Gastrocnemius medialis (tissue), 4 donors: ENCODE results near the gene SH3GLB1. TPM values are rescaled to one million over a fixed set of nuclear protein-coding genes. Genes with fewer than 3 reads are reported as not detected.

Experiments
- ATAC-seq, 2 donors: fragments of 150-250 bp; one replicate each; pipeline ENCODE4 v1.9.1; 2016
- DNase-seq, 2 donors: peaks; one replicate each; pipeline ENCODE4 v3.0.0-alpha.2; 2019
- H3K27ac ChIP-seq, 4 donors: fragments of 200-600 bp; sonication (generic); 1 replicate in 1 of 4; 2 replicates in 3 of 4; pipeline ENCODE4 v1.5.1; 2016 to 2018; ENCODE audit warnings: mild to moderate bottlenecking in 2 of 4, moderate library complexity in 1 of 4
- H3K27me3 ChIP-seq, 3 donors: fragments of 200-600 bp; sonication (generic) in 2 of 3; 1 replicate in 1 of 3; 2 replicates in 2 of 3; pipeline versions ENCODE4 v1.5.1 to v1.6.0; 2016 to 2019; ENCODE audit warnings: mild to moderate bottlenecking in 1 of 3, moderate library complexity in 1 of 3
- H3K36me3 ChIP-seq, 2 donors: fragments of 200-600 bp; sonication (generic) in 1 of 2; one replicate each; pipeline ENCODE4 v1.5.1; 2017 to 2018
- H3K4me1 ChIP-seq, 2 donors: fragments of 200-600 bp; sonication (generic) in 1 of 2; one replicate each; pipeline ENCODE4 v1.5.1; 2016 to 2017; ENCODE audit warnings: mild to moderate bottlenecking in 2 of 2
- H3K4me3 ChIP-seq, 4 donors: fragments of 200-600 bp; sonication (generic) in 3 of 4; 1 replicate in 1 of 4; 2 replicates in 3 of 4; pipeline ENCODE4 v1.5.1; 2016 to 2019; ENCODE audit warnings: mild to moderate bottlenecking in 2 of 4
- H3K9me3 ChIP-seq, 3 donors: fragments of 200-600 bp; sonication (generic) in 2 of 3; 1 replicate in 1 of 3; 2 replicates in 2 of 3; pipeline ENCODE4 v1.5.1; 2016 to 2019
- CTCF ChIP-seq, 5 experiments: fragments of 450-650 bp in 3 of 5; fragments of 200-600 bp in 2 of 5; sonication (generic) in 2 of 5; IDR thresholded peaks in 4 of 5; conservative IDR thresholded peaks in 1 of 5; 1 replicate in 4 of 5; 2 replicates in 1 of 5; pipeline ENCODE4 v1.5.1; 2016 to 2019; ENCODE audit warnings: antibody characterized with exemption in 5 of 5, mild to moderate bottlenecking in 3 of 5, moderate library complexity in 3 of 5
- POLR2A ChIP-seq, 2 donors: fragments of 450-650 bp; IDR thresholded peaks; one replicate each; pipeline ENCODE4 v1.6.1; 2017; ENCODE audit warnings: antibody characterized with exemption in 2 of 2, mild to moderate bottlenecking in 2 of 2, moderate library complexity in 2 of 2
- in situ Hi-C, 4 donors: fragments of 200-750 bp; cut with MboI; loops; one replicate each; pipeline versions ENCODE4 v1.15.0 to v1.8.0; 2017; ENCODE audit warnings: low sequenced_read_pairs in 4 of 4
- intact Hi-C: fragments of 100-400 bp; cut with DNase I; formaldehyde crosslinking; loops from one replicate; pipeline ENCODE4 v1.15.1; 2023; ENCODE audit warnings: low total_unique reads
- total RNA-seq, 4 donors: library from RNA; depleted of rRNA; stranded (reverse); fragments of >200 nt; gene quantifications; one replicate each; pipeline versions ENCODE4 v1.1.0 to v1.2.3, GENCODE V29; 2016

Gene SH3GLB1
- total RNA-seq, 4 donors from 2014 or later = 76.6 to 168 (median 112) TPM

GRCh38 chr1:86714561-86715244, 10.3 kb downstream of the SH3GLB1 start:
- H3K4me1 ChIP-seq = peaks cover 86 to 99% of the 10 kb centered on the region in 2 donors
- intact Hi-C loops (loop anchor here (5.0 kb wide), 1 partner anchor 58 kb away; no protein-coding TSS in a partner anchor), in situ Hi-C loops (loop anchor here in 3 of 4 donors (25.0 kb wide), 3 partner anchors 198 to 623 kb away; partner anchors contain the start of genes HS2ST1 (in 1 of the 3), LMO4 (in 1 of the 3), ODF2L (in 1 of the 3) and SELENOF (in 1 of the 3))

GRCh38 chr1:86718786-86719185, 14.4 kb downstream of the SH3GLB1 start:
- ATAC-seq = peak; percentile 48 to 51
- intact Hi-C loops = loop anchor here (2.0 to 5.0 kb wide), 2 partner anchors 14 to 54 kb away; partner anchors contain the start of gene SH3GLB1
- no peak for TF ChIP-seq CTCF (IDR thresholded peaks at IDR 0.05 in 4 of 5, conservative IDR thresholded peaks at IDR 0.05 in 1 of 5)
- no peak for TF ChIP-seq POLR2A (IDR thresholded peaks at IDR 0.05)

More at GRCh38 chr1:86714561-86715244, 10.3 kb downstream of the SH3GLB1 start:
- H3K27ac ChIP-seq = peak overlapping the region; percentile 91 to 98 (median 97)
- H3K4me3 ChIP-seq = peak overlapping the region in 3 of 4 donors; percentile 6 to 27 (median 20)
- peak; percentile 68 to 69 for ATAC-seq
- no peaks in the 10 kb centered on the region for H3K9me3 ChIP-seq
- H3K36me3 ChIP-seq = no peaks in the 10 kb centered on the region
- no peak for TF ChIP-seq POLR2A (IDR thresholded peaks at IDR 0.05)
- TF ChIP-seq CTCF (IDR thresholded peaks at IDR 0.05 in 4 of 5, conservative IDR thresholded peaks at IDR 0.05 in 1 of 5) = no peak
- H3K27me3 ChIP-seq = no peaks in the 10 kb centered on the region
- no peak for DNase-seq

GRCh38 chr1:86731416-86731815, 27.0 kb downstream of the SH3GLB1 start:
- no peak for DNase-seq
- intact Hi-C loops (no loop called here), in situ Hi-C loops (loop anchor here in 1 of 4 donors (25.0 kb wide), 1 partner anchor 344 kb away; the partner anchor contains the start of gene ODF2L)
- TF ChIP-seq POLR2A (IDR thresholded peaks at IDR 0.05) = no peak
- peaks cover 4% of the 10 kb centered on the region in 2 donors for H3K4me1 ChIP-seq
- H3K9me3 ChIP-seq = no peaks in the 10 kb centered on the region
- H3K27ac ChIP-seq = peak overlapping the region in 1 of 4 donors; percentile 21
- H3K36me3 ChIP-seq = peaks cover 5 to 55% of the 10 kb centered on the region in 2 donors
- ATAC-seq = no peak
- H3K27me3 ChIP-seq = no peaks in the 10 kb centered on the region
- no peak overlapping the region for H3K4me3 ChIP-seq

More at GRCh38 chr1:86718786-86719185, 14.4 kb downstream of the SH3GLB1 start:
- peaks cover 0 to 34% of the 10 kb centered on the region in 2 donors for H3K36me3 ChIP-seq
- H3K27ac ChIP-seq = peak overlapping the region; percentile 59 to 98 (median 97)
- DNase-seq = no peak
- no peak overlapping the region for H3K4me3 ChIP-seq
- in situ Hi-C loops = loop anchor here in 3 of 4 donors (25.0 kb wide), 3 partner anchors 194 to 619 kb away; partner anchors contain the start of genes HS2ST1 (in 1 of the 3), LMO4 (in 1 of the 3), ODF2L (in 1 of the 3) and SELENOF (in 1 of the 3)
- peaks cover 55 to 71% of the 10 kb centered on the region in 2 donors for H3K4me1 ChIP-seq
- no peaks in the 10 kb centered on the region for H3K9me3 ChIP-seq
- no peaks in the 10 kb centered on the region for H3K27me3 ChIP-seq

- H3K27me3 ChIP-seq = no peaks in the 10 kb centered on the region
- H3K4me3 ChIP-seq = no peak overlapping the region
- DNase-seq (no peak), ATAC-seq (no peak)
- H3K36me3 ChIP-seq = peaks cover 7 to 56% of the 10 kb centered on the region in 2 donors
- in situ Hi-C loops = loop anchor here in 1 of 4 donors (25.0 kb wide), 1 partner anchor 346 kb away; the partner anchor contains the start of gene ODF2L
- H3K4me1 ChIP-seq = peaks cover 4% of the 10 kb centered on the region in 2 donors
- intact Hi-C loops = no loop called here
- TF ChIP-seq CTCF (IDR thresholded peaks at IDR 0.05 in 4 of 5, conservative IDR thresholded peaks at IDR 0.05 in 1 of 5) = no peak
- no peak for TF ChIP-seq POLR2A (IDR thresholded peaks at IDR 0.05)
- peak overlapping the region in 1 of 4 donors; percentile 3 for H3K27ac ChIP-seq
- no peaks in the 10 kb centered on the region for H3K9me3 ChIP-seq
Measured at GRCh38 chr1:86733340-86733739, 29.0 kb downstream of the SH3GLB1 start.
